Stimulated activated CD8-positive, alpha-beta memory T cell treated with anti-CD3 and anti-CD28 coated beads, Interleukin-12 subunit alpha, Interleukin-12 subunit beta, amount 100 ng/mL, for 24 hours (primary cell): Measurements from ENCODE around the gene MMRN2.
"Not testable (repeated sequence)": the region's sequence is repeated elsewhere in the genome, so short reads cannot be mapped to it uniquely, and the experiment has no call there.

Source experiments
- DNase-seq: peaks from one replicate; pipeline ENCODE4 v3.0.0-alpha.2; 2020; ENCODE audit errors: extremely low read depth

MMRN2 gene

GRCh38 chr10:86957471-86958115, at the start of gene MMRN2:
Gene MMRN2, minus strand, starts transcription at chr10:86957615. Its CDS starts 74 bp downstream, at chr10:86957541.
- DNase-seq = no peak

- not testable (repeated sequence) for DNase-seq
Measured at GRCh38 chr10:87007124-87007523, 49.7 kb upstream of the MMRN2 start.

- DNase-seq = no peak
Measured at GRCh38 chr10:87000491-87000890, 43.1 kb upstream of the MMRN2 start.

GRCh38 chr10:86999802-87000403, 42.5 kb upstream of the MMRN2 start:
- DNase-seq = not testable (repeated sequence)

GRCh38 chr10:86992929-86993328, 35.5 kb upstream of the MMRN2 start:
- no peak for DNase-seq

GRCh38 chr10:86992456-86992855, 35.0 kb upstream of the MMRN2 start:
- no peak for DNase-seq

GRCh38 chr10:86991362-86991761, 33.9 kb upstream of the MMRN2 start:
- not testable (repeated sequence) for DNase-seq

- no peak for DNase-seq
Measured at GRCh38 chr10:86988520-86988919, 31.1 kb upstream of the MMRN2 start.

GRCh38 chr10:86984498-86984897, 27.1 kb upstream of the MMRN2 start:
- DNase-seq = not testable (repeated sequence)

GRCh38 chr10:86981716-86982115, 24.3 kb upstream of the MMRN2 start:
- no peak for DNase-seq

- not testable (repeated sequence) for DNase-seq
Measured at GRCh38 chr10:86981020-86981419, 23.6 kb upstream of the MMRN2 start.

- DNase-seq = no peak
Measured at GRCh38 chr10:86979977-86980448, 22.6 kb upstream of the MMRN2 start.

- DNase-seq = no peak
Measured at GRCh38 chr10:86979296-86979818, 21.9 kb upstream of the MMRN2 start.

- not testable (repeated sequence) for DNase-seq
Measured at GRCh38 chr10:86978457-86978856, 21.0 kb upstream of the MMRN2 start.

GRCh38 chr10:86976362-86977056, 19.1 kb upstream of the MMRN2 start:
- DNase-seq = no peak

GRCh38 chr10:86974484-86974883, 17.1 kb upstream of the MMRN2 start:
- no peak for DNase-seq

- DNase-seq = no peak
Measured at GRCh38 chr10:86972613-86973380, 15.4 kb upstream of the MMRN2 start.

- peak; percentile 74 for DNase-seq
Measured at GRCh38 chr10:86971232-86971991, 14.0 kb upstream of the MMRN2 start.

- DNase-seq = no peak
Measured at GRCh38 chr10:86970982-86971231, 13.5 kb upstream of the MMRN2 start.

- DNase-seq = no peak
Measured at GRCh38 chr10:86970162-86970981, 13.0 kb upstream of the MMRN2 start.
